Ovary (tissue), 3 donors: ENCODE data around the gene GPR149.

Experiments
- POLR2A ChIP-seq: fragments of 450-650 bp; IDR thresholded peaks from one replicate; pipeline ENCODE4 v1.6.1; 2017; ENCODE audit warnings: antibody characterized with exemption, mild to moderate bottlenecking, moderate library complexity
- TF ChIP-seq, protein P1 (sequence below), 3 donors: fragments of 450-650 bp in 2 of 3; fragments of 200-600 bp in 1 of 3; IDR thresholded peaks; one replicate each; pipeline versions ENCODE4 v1.5.1 to v1.8.0; 2016 to 2022; ENCODE audit warnings: antibody characterized with exemption in 3 of 3, mild to moderate bottlenecking in 1 of 3
- donor health status: DM: no; HTN: no; CAD: no.

GRCh38 chr3:154349223-154349622 is 80.8 kb downstream of the GPR149 start:
- TF ChIP-seq, protein P1, sequence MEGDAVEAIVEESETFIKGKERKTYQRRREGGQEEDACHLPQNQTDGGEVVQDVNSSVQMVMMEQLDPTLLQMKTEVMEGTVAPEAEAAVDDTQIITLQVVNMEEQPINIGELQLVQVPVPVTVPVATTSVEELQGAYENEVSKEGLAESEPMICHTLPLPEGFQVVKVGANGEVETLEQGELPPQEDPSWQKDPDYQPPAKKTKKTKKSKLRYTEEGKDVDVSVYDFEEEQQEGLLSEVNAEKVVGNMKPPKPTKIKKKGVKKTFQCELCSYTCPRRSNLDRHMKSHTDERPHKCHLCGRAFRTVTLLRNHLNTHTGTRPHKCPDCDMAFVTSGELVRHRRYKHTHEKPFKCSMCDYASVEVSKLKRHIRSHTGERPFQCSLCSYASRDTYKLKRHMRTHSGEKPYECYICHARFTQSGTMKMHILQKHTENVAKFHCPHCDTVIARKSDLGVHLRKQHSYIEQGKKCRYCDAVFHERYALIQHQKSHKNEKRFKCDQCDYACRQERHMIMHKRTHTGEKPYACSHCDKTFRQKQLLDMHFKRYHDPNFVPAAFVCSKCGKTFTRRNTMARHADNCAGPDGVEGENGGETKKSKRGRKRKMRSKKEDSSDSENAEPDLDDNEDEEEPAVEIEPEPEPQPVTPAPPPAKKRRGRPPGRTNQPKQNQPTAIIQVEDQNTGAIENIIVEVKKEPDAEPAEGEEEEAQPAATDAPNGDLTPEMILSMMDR (IDR thresholded peaks at IDR 0.05) = no peak
- TF ChIP-seq POLR2A = no peak
